Spleen (tissue), 7 donors: ENCODE results near the gene SLC6A13.

Experiments
- CTCF ChIP-seq, 11 experiments: fragments of 200-600 bp in 7 of 11; fragments of 450-650 bp in 4 of 11; sonication (generic) in 4 of 11; IDR thresholded peaks in 8 of 11; conservative IDR thresholded peaks in 3 of 11; 1 replicate in 7 of 11; 2 replicates in 4 of 11; pipeline versions ENCODE4 v1.4.0 to v1.8.0; 2016 to 2021; ENCODE audit warnings: antibody characterized with exemption in 11 of 11, inconsistent platforms in 4 of 11, mild to moderate bottlenecking in 1 of 11
- POLR2A ChIP-seq, 3 donors: fragments of 450-650 bp; IDR thresholded peaks; one replicate each; pipeline ENCODE4 v1.5.1; 2017; ENCODE audit warnings: antibody characterized with exemption in 3 of 3, mild to moderate bottlenecking in 1 of 3
- donor health status: DM: no; HTN: no; CAD: no; lungs with moderate emphysema.
- donor health status: DM: no; HTN: no; CAD: no.
- donor health status: DM: no; HTN: no; CAD: no.

GRCh38 chr12:295132-295531 lies 32.5 kb upstream of the SLC6A13 start:
- no peak for TF ChIP-seq CTCF (IDR thresholded peaks at IDR 0.05 in 8 of 11, conservative IDR thresholded peaks at IDR 0.05 in 3 of 11)
- TF ChIP-seq POLR2A (IDR thresholded peaks at IDR 0.05) = no peak
